CD4-positive, alpha-beta T cell treated with Interferon alpha-2 for 1 hour (primary cell): ENCODE data around the gene HSPE1.
A peak's percentile ranks its signal among the peaks of the same experiment; 100 is the strongest.
"Not testable (repeated sequence)": the region's sequence is repeated elsewhere in the genome, so short reads cannot be mapped to it uniquely, and the experiment has no call there.

Experiments used
- DNase-seq, 2 donors: peaks; one replicate each; pipeline ENCODE4 v3.0.0-alpha.2; 2020 to 2022

The HSPE1 gene

DNA sequence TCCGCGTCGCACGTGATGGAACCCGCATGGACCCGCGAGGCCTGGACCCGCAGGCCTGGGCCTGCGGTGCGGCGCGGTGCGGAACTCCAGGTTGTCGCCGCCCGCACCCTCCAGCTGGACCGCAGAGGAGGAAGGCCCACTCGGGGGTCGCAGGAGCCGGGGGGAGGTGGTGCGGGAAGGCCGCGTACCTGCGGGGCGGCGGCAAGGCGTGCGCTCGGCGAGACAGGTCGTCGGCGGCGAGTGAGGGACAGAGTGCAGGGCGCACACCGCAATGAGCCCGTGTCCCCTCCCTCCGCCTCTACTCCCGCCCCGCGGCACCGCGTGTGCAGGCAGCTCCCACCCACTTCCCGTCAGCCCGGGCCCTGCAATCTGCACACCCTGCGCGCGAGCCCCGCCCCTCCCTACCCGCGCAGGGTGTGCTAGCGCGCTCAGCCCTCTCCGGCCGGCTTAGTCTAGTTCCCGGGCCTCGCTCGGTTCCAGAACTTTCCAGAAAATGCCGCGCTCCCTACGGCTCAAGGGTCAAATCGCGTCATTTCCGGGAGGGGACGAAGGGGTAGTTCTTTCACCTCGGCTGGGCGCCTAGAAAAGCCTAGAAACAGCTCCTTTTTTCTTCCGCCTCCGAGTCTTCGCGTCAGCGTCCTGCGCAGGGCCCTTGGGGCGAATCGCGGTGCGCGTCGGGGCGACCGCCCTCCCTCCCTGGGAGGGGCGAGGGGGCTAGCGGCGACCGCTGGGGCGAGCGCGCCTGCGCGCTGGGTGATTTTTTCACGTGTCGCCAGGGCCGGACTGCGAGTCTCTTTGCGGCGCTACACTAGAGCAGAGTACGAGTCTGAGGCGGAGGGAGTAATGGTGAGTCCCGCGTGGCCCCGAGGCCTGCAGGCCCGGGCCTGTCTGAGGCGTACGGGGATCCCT lies at the start of gene HSPE1, which contains the start of gene HSPD1:
Gene HSPE1, plus strand, starts transcription at position 786 of the 909 bp plus-strand sequence. Its CDS starts 58 bp downstream, at position 844.
Gene HSPD1, minus strand, starts transcription at position 247 of the 909 bp plus-strand sequence. CDS start 992 bp downstream, outside the sequence.
- peak; percentile 98 to 99 for DNase-seq

DNA sequence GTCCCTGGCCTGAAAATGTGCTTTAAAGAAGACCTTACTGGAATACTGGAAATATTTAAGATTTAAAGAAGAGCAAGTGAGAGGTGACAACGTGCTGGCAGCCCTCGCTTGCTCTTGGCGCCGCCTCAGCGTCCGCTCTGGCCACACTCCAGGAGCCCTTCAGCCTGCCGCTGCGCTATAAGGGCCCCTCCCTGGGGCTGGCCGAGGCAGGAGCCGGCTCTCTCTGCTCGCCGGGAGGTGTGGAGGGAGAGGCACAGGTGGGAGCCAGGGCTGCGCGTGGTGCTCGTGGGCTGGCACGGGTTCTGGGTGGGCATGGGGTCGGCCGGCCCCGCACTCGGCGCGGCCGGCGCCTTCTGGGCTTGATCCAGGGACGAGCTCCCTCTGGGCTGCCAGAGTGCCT lies 49.7 kb upstream of the HSPE1 start:
- DNase-seq: no peak

DNA sequence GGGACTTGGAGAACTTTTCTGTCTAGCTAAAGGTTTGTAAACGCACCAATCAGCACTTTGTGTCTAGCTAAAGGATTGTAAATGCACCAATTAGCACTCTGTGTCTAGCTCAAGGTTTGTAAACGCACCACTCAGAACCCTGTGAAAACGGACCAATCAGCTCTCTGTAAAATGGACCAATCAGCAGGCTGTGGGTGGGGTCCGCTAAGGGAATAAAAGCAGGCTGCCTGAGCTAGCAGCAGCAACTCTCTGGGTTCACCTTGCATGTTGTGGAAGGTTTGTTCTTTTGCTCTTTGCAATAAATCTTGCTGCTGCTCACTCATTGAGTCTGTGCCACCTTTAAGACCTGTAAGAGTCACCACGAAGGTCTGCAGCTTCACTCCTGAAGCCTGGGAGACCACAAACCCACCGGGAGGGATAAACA lies 49.2 kb upstream of the HSPE1 start:
- not testable (repeated sequence) for DNase-seq

DNA sequence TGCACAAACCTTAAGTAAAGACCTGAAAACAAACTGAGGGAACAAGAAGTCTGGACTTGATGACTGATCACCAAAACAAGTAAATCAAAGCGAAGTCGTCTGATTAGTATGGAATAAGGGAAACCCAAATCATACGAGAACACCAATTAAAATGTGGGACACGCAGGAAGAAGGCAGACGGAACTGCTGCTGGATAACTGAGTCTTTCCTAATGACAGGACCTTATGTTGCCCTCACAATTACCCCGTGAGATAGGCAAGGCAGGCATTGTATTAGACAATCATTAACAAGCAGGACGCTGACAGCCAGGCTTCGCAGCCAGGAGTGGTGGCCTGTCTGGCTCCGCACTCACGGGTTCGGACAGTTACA lies 47.4 kb upstream of the HSPE1 start:
- no peak for DNase-seq

DNA sequence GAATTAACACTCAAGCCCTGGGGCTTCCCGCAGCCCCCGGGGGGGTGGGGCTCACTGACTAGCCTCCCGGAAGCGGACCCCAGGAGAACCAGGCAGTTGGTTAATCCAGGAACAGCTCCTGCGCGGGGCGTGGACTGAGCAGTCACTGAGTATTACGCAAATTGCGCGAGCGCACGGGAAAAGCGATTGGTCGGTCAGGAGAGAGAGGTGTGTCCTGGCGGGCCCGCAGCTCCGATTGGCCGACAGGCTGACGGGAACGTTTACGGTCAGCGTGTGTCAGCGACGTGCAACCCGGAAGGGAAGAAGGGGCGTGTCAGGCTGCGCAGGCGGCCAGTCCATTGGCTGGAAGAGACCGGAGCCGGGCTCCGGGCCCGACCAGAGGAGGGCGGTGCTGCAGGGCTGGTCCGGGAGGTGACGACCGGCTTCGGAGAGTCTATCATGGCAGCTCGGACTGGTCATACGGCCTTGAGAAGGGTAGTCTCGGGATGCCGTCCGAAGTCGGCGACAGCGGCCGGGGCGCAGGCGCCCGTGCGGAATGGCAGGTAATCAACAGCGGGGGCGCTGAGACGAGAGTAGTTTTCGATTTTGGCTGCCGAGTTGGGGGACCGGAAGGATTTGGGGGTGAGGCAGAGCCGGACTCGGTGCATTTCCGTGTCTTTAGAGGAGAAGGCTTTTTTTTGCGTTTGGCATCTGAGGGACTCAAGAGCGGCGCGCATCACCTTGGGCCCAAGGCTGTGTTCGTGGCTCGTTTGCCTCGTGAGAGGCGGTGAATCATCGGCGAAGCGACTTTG lies 46.9 kb upstream of the HSPE1 start, which contains the start of gene COQ10B:
Gene COQ10B, plus strand, starts transcription at position 430 of the 791 bp plus-strand sequence. Its CDS starts 9 bp downstream, at position 439.
- peak; percentile 99 for DNase-seq

DNA sequence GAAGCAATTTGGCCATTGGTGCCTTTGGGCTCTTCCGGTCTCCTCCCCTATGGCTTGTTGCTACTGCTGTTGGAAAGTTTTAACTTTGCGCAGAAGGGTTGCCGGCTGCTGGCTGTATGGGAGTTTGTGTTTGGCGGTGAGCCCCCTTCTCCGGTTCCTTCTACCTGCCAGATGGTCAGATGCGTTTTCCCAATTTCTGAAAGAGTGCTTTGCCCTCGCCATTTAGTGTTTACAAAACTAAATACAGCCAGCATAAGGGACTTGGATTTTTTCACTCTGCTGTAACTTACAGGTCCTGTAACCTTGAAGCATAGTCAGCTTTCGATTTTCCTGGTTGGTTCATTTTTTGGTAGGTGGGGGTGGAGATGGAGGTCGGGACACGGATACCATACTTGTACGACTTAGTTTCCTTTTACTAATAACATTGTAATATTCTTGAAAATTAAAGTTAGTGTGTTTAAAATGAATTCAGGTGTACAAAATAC lies 46.2 kb upstream of the HSPE1 start:
- DNase-seq: no peak

DNA sequence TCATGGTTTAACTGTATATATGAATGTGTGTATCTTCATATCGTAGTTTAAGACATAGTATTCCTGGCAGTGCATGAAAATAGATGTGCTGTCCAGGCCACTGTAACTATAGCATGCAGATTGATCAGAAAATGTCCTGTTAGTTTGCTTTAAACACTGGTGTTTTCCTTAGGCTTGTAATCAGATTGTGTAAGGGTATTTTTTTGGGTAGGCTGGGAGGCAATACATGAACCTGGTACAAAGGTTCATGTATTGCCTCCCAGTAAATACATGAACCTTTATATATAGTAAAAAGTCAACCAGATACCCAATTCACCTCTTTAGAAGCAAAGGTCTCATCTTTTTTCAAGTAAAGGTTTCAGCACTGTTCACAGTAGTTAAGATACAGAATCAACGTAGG lies 45.3 kb upstream of the HSPE1 start:
- no peak for DNase-seq

DNA sequence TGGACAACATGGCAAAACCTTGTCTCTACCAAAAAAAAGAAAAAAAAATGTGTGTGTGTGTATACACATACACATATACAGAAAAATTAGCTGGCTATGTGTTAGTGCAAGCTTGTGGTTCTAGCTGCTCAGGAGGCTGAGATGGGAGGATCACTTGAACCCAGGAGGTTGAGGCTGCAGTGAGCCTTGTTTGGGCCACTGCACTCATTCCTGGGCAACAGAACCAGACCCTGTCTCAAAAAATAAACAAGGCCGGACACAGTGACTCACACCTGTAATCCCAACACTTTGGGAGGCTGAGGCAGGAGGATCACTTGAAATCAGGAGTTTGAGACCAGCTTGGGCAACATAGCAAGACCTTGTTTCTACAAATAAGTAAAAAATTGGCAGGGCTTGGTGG lies 44.8 kb upstream of the HSPE1 start:
- no peak for DNase-seq

DNA sequence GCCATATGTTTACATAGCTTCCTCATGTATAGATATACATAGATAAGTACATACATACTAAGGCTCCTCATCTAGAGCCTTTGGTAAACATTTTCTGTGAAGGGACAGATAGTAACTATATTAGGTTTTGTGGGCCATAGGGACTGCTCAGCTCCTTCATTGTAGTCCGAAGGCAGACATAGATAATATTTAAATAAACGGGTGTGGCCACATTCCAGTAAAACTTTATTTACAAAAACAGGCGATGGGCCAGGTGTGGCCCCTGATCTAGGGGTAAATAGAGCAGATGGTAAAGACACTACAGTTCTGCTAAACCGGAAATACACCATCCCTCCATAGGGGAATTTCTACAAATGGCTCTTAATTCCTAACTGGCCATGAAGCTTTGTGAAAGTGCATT lies 39.5 kb upstream of the HSPE1 start:
- DNase-seq: no peak

DNA sequence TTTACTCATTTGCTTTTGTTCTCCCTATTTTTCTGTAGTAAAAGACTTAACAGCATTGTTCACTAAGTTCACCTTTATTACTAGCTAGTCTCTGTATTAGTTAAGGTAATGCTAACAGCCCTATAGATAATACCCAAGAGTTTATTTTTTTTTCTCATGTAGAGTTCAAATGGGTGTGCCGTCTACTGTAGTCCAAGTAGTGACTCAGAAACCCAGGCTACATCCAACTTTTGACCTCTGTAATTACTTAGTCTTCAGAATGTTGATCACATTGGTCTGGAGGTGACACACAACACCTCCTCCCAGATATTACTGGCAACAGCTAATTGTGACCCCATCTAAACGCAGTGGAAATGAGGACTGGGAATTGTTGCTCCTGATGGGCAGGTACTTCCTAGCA lies 39.1 kb upstream of the HSPE1 start:
- DNase-seq: no peak

DNA sequence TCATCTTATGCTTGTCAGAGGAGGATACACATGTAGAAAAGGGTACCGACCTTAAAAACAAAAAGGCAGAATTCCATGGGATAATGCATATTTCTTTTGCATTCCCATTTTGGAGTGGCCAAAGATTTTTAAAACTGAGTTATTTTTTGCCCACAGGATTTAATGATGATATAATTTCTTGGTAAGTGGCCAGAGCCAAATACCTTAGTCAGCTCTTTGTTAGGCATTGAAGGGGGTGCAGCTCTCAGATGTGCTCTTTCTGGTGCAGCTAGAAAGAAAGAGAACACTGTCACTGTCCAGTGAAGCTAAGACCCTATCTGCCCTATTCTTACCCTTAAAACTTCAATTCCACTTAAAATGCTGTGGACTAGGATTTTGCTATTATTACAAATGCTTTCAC lies 36.0 kb upstream of the HSPE1 start:
- no peak for DNase-seq

DNA sequence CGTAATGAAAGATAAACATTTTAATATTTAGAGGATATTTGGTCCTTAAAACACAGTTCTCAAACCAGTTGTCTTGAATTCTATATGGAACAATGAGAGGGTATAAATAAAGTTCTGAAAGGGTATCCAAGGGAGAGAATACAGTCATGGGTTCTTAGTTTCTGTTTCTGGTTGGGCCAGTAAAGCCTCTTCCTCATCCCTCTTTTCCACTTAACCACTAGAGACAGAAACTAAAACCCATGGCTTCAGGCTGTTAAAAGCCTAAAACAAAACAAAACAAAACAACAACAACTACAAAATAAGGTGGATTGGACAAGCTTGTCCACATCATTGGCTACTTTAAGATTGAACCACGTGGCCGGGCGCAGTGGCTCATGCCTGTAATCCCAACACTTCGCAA lies 28.0 kb upstream of the HSPE1 start:
- no peak for DNase-seq

DNA sequence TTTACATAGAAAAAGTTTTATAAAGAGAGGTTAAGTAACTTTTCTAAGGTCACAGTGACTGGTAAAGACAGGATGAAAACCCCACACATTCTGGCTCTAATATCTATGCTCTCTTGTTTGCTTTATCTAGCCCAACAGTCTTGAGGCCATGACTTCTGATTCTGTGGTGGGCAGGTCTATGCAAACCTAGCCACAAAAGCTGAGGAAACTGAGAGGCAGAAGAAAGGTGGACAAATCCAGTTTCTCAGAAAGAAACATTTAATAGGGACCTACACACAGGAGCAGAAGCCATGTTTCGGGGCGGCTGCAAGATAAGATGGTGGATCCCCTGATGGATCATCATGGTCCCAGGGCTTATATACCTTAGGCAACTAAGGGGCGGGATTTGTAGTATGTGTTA lies 22.4 kb upstream of the HSPE1 start:
- DNase-seq: no peak

DNA sequence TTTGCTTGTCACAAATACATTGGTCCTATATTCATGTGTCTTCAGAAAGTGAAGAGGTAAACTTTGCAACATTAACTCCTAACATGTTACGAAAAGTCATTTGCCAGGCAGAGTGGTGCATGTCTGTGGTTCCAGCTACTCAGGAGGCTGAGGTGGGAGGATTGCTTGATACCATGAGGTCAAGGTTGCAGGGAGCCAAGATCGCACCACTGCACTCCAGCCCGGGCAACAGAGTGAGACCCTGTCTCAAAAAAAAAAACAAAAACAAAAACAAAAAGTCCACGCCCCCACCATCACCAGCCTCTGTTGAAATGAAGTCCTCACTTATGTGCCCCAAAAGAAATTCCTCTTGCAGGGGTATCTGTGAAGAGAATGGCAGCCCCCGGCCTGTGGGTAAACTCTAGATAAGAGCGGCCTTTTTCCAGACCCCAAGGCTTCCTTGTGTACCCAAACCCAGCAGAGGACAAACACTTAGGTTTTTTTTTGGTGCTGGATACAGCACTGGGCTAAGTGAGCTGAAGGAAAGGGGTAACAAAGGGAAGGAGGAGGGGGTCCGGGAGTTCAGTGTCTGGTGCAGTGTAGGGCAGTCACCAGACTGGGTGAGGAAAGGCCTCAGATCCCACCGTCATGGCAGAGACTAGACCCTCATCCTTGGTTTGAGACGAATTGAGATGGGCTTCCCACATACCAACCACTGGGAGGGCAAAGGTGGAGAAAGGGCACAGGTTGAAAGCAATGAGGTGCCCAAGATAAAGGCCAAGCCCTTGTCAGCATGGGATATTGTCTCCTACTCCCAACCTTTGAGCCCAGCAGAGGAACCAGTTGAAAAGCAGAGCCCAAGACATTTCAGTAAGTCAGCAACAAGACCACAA lies 19.8 kb upstream of the HSPE1 start:
- DNase-seq: no peak

DNA sequence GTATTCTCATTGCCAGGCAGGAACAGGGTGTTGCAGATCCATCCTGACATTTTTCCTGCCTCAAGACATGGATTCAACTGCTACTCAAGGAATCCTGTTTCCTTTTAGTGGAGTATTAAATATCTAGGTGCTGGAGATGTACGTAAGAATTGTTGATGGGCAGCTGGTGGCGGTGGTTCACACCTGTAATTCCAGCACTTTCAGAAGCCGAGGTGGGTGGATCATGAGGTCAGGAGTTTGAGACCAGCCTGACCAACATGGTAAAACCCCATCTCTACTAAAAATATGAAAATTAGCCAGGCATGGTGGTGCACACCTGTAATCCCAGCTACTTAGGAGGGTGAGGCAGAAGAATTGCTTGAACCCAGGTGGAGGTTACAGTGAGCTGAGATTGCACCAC lies 15.9 kb upstream of the HSPE1 start:
- not testable (repeated sequence) for DNase-seq

DNA sequence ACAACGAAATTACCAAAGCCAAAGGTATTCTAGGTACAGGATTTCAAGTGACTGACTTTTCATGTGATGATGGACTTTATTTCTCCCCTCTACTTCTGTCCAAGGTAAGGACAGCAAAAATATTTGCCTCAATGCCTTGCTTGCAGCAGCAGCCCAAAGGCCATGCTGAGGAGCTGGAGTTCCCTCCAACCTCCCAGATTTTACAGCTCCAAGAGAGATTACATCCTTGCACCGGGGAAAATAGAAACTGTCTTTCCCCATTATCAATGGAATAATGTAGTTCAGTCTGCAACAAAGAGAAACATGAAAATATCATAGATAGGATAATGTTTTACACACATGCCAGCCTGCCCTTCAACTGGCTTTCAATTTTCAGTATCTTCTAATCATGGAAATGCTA lies 14.0 kb upstream of the HSPE1 start:
- no peak for DNase-seq

DNA sequence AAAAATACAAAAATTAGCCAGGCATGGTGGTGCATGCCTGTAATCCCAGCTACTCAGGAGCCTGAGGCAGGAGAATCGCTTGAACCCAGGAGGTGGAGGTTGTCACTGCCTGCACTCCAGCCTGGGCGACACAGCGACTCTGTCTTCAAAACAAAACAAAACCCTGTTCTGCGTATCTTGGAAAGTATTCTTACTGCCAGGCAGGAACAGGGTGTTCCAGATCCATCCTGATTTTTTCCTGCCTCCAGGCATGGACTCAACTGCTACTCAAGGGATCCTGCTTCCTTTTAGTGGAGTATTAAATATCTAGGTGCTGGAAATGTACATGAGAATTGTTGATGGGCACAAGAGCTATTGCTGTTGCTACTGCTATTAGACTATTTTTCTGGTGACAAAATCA lies 12.8 kb upstream of the HSPE1 start:
- no peak for DNase-seq

DNA sequence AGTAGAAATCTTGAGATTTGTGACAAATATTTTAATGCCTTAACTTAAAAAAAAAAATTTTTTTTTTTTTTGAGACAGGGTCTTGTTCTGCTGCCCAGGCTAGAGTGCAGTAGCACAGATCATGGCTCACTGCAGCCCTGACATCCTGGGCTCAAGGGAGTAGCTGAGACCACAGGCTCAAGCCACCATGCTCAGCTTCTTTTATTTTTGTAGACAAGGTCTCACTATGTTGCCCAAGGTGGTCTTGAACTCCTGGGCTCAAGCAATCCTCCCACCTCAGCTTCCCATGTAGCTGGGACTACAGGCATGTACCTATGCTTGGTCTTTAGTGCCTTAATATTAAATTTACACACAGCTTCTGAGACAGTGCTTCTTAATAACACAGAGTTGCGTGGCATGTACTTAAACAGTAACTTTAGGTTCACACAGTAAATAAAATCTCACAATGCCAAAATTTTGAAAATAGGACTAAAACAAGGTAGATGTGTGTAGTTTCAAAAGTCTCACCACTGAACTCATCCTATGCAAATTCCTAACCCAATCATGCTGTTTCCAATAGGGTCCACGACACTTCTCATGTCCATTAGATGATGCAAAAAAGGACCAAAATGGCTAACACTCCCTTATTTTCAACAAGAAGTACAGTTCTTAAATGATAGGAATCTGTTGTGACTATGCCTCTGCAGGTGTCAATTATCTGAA lies 4.6 kb upstream of the HSPE1 start:
- DNase-seq: no peak

DNA sequence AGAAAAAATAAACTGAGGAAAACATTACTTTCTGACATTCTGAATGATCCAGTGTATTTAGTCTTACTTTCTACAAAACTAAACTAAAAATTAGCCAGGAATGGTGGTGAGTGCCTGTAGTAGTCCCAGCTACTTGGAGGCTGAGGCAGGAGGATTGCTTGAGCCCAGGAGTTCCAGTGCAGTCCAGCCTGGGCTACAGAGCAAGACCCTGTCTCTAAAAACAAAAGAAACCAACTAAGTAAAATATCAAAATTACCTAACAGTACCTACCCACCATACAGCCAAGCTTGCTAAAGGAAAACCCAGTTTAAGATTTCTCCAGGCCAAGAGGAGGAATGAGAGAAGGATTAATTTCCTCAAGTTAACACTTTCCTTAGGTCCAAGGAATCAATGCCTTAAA lies 3.5 kb upstream of the HSPE1 start:
- DNase-seq: no peak

DNA sequence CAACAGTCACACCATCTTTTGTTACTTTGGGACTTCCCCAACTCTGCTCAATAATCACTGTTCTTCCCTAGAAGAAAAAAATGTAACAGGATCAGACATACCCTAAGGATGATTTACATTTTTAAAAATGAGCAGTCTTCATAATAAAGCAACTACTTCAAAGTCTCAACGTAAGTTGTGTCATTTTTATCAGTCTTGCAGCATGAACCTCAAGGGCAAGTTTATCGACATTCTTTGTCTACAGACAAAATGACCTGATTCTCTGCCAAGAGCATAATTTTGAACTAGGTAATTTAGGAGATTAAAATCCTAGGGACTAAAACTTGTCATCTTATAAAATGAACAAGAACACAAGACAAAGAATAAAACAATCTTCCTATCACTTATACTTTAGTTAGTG lies 2.9 kb upstream of the HSPE1 start:
- DNase-seq: no peak

DNA sequence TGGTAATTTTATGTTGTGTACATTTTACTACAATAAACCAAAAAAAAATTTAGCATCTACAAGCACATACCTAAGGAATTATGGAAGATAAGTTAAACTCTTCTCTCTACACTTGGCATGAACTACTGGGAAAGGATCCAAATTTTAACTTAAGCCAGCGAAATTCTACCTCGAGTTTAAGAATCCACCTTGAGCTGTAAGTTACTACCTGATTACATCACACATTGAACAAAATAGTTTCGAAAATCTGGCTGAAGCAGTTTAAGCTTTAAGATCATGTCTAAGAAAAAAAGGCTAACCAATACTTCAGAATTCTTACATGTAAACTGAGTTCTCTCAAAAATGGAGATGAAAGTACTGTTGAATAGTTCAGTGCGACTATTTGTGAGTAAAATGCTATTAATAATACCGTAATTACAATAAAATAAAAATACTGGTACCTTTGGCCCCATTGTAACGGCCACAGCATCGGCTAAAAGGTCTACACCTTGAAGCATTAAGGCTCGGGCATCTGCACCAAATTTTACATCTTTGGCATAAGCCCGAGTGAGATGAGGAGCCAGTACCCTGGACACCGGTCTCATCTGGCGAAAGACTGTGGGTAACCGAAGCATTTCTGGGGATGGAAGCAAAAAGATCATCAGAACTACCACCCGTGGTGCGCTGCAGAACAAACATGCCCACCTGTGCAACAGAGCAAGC lies 1.8 kb upstream of the HSPE1 start:
- no peak for DNase-seq
